IPS-NIHi11 (cell line): ENCODE data around the gene BNIPL.

Experiments
- DNase-seq: peaks from one replicate; pipeline ENCODE4 v3.0.0; 2012; ENCODE audit warnings: mixed read lengths, low spot score

The BNIPL gene

GRCh38 chr1:151009674-151010345 lies 26.6 kb upstream of the BNIPL start:
- DNase-seq = no peak

- DNase-seq = no peak
Observed at GRCh38 chr1:151010346-151010726, 26.1 kb upstream of the BNIPL start.

GRCh38 chr1:151011154-151011850 lies 25.1 kb upstream of the BNIPL start:
- no peak for DNase-seq

GRCh38 chr1:151012684-151013471 lies 23.5 kb upstream of the BNIPL start:
- DNase-seq = no peak

- DNase-seq = no peak
Observed at GRCh38 chr1:151013518-151013917, 22.9 kb upstream of the BNIPL start.

- DNase-seq = peak; percentile 91
Observed at GRCh38 chr1:151024540-151025146, 11.7 kb upstream of the BNIPL start.

GRCh38 chr1:151026460-151026859 lies 9.9 kb upstream of the BNIPL start:
- no peak for DNase-seq

- no peak for DNase-seq
Observed at GRCh38 chr1:151032164-151032563, 4.2 kb upstream of the BNIPL start.

- no peak for DNase-seq
Observed at GRCh38 chr1:151035167-151035566, 1.2 kb upstream of the BNIPL start.

GRCh38 chr1:151037032-151037431 lies 646 bp downstream of the BNIPL start:
- DNase-seq = no peak

- DNase-seq = no peak
Observed at GRCh38 chr1:151039521-151039920, 3.1 kb downstream of the BNIPL start.

GRCh38 chr1:151043163-151043562 lies 6.8 kb downstream of the BNIPL start:
- DNase-seq = no peak

GRCh38 chr1:151047591-151047924 lies 11.2 kb downstream of the BNIPL start, which contains the start of gene C1orf56:
TSS of gene C1orf56 (plus strand) at chr1:151047751. CDS start at chr1:151047848, 97 bp downstream.
- peak; percentile 92 for DNase-seq

- peak; percentile 88 for DNase-seq
Observed at GRCh38 chr1:151047925-151048644, 11.7 kb downstream of the BNIPL start.

- DNase-seq = no peak
Observed at GRCh38 chr1:151048645-151049032, 12.3 kb downstream of the BNIPL start.

GRCh38 chr1:151049458-151049857 lies 13.1 kb downstream of the BNIPL start:
- no peak for DNase-seq

- DNase-seq = no peak
Observed at GRCh38 chr1:151050051-151050688, 13.8 kb downstream of the BNIPL start.

GRCh38 chr1:151051356-151052009 lies 15.1 kb downstream of the BNIPL start:
- no peak for DNase-seq

- DNase-seq = no peak
Observed at GRCh38 chr1:151054971-151055547, 18.7 kb downstream of the BNIPL start.

- no peak for DNase-seq
Observed at GRCh38 chr1:151055581-151055980, 19.2 kb downstream of the BNIPL start.

GRCh38 chr1:151056149-151056548 lies 19.8 kb downstream of the BNIPL start:
- no peak for DNase-seq
